ENCODE measurements around the gene TNFAIP8.

- TF ChIP-seq EZH2 (IDR thresholded peaks at IDR 0.05; ENCODE audit: insufficient read depth, poor library complexity, severe bottlenecking) = no peak
- TF ChIP-seq EZH2phosphoT487 (IDR thresholded peaks at IDR 0.05; ENCODE audit: insufficient read depth, low read depth) = no peak
Measured at GRCh38 chr5:119357270-119357669, 1.5 kb downstream of the TNFAIP8 start.
